ENCODE results near the gene SLC35F6.

SLC35F6 gene

GRCh38 chr2:26764078-26764887 is at the start of gene SLC35F6:
SLC35F6 (plus strand) TSS chr2:26764284; CDS start chr2:26764350, 66 bp downstream.
- peak; percentile 88 for DNase-seq

DNA sequence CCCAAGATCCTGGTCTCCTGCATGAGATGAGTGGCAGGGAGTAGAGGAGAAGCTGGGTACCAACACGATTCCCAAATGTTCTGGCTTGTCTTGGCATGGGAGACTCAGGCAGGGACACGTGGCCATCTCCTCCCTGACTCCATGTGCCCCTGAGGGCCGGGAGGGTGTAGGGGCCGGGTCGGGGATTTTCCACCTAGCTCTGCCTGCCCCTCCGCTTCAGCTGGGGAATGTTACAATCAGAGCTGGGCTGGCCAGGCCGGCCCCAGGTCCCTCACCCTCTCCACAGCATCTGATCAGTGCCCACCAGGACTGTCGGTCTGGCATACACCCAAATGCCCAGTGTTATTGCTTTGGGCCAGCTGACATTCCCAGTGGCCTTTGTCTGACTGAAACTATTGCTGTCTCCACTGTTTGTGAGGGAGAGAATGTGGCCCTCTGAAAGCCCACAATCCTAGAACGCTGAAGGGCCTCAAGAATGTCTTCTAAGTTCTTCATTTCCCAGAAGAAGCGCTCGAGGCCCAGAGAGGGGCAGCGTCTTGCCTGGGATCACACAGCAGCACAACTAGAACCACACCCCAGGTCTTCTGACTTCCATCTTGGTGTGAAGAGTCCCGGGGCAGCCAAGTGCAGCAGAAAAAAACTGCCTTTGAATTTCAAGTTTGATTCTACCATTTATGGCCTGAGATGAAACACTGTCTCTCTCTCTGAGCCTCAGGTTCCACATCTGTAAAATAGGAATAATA is 48.4 kb upstream of the SLC35F6 start:
- no peak for DNase-seq

DNA sequence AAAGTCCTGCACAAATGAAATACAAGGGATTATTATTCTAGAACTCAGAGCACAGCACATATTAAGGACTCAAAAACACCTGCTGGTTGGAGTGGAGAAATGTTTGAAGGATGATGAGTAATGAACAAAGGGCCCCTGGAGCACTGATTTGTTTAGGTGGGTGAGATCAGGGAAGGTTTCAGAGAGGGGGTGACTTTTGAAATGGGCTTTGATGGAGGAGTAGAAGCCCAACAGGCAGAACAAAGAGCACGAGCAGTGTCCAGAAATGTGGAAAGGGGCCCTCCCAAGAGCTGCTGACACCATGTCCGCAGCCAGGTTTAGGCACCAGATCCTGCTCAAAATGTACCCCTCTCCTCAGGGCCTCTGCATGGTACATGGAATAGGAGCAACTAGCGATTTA is 47.7 kb upstream of the SLC35F6 start:
- no peak for DNase-seq

DNA sequence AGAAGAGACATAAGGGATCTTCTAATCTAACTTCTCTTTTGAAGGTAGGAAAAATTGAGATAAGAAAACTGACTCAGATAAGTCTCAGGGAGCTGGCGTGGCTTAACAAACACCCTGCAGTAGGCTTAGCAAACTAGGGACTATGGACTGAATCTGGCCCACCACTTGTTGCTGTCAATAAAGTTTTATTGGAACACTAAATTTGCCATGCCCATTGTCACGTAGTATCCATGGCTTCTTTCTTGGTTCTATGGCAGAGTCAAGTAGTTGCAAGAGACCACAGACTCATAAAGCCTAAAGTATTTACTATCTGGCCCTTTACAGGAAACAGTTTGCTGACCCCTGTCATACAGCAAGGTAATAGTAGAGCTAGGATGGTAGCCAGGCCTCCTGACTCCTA is 47.3 kb upstream of the SLC35F6 start:
- no peak for DNase-seq

DNA sequence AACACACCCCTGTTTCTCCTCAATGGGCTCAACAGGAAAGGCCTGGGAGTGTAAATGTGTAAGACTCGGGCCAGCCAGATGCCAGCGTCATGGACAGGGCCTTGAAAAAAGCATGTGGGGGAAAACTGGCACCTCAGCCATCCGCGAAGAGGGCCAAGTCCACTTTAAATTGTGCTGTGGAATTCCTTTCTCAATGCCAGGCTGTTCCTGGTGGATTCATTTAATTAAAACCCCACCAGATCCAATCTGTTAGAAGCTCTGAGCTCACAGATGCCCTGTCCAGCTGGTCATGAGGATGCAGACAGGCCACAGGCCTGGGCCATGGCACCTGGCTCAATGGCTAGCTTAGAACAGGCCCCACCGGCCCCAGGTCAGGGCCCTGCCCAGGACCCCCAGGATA is 46.7 kb upstream of the SLC35F6 start:
- DNase-seq, result no peak

GRCh38 chr2:26718949-26719686 is 45.0 kb upstream of the SLC35F6 start:
- DNase-seq, result no peak

- no peak for DNase-seq
Observed at GRCh38 chr2:26720322-26721114, 43.6 kb upstream of the SLC35F6 start.

DNA sequence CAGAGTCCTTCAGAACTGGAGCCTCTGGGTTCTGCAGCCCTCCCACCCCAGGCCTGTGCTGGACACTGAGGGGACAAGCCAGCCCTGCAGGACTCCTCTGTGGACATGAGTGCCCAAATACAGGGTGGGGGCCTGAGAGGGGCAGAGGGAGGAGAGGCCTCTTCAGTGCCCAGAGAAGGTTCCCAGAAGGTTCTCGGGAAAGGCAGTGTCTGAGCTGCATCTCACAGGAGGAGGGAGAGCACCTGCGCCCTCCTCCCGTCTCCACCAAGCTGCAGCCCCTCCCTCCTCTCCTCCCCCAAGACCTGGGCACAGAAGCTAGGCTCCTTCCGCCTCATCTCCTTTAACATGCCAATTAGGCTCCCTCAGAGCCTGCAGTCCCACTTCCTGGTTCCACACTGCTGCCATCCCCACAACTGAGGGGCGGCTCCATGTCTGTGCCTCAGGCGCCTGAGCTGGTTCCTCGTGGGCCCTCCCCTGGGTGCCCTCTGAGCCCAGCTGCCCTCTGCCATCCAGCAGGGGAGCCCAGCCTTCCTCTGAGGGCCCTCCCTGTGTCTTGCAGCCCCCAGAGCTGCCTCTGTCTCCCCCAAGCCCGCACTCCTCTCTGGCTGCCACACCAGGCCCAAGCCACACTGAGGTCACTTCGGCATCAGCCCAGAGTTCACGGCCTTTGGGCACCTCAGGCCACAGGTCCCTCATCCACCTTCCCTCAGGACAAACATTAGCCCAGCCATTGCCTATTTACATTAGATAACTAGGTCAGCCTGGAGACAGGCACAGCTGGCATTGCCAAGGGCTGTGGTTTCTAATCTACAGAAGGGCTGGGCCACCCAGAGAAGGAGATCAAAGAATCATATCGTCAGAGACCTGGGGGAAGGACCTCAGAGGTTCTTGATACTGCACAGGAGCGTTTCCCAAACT is 42.7 kb upstream of the SLC35F6 start:
- DNase-seq, result no peak

DNA sequence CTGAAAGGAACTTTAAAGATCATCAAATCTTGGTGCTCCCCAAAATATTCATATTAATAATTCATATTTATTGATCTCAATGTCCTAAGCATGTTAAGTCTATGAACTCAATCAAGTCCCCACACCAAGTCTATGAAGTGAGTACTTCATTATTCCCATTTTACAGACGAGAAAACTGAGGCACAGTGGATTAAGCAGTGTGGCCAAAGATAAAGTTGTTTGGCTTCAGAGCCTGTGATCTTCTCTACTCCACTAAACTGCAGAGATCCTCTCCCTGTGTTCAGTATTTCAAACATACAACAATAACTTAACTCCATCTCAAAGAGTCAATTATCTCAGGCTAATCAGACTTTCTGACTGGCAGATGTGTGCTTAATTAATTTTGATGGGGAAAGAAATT is 41.8 kb upstream of the SLC35F6 start:
- no peak for DNase-seq

- DNase-seq, result no peak
Observed at GRCh38 chr2:26722911-26723310, 41.2 kb upstream of the SLC35F6 start.

DNA sequence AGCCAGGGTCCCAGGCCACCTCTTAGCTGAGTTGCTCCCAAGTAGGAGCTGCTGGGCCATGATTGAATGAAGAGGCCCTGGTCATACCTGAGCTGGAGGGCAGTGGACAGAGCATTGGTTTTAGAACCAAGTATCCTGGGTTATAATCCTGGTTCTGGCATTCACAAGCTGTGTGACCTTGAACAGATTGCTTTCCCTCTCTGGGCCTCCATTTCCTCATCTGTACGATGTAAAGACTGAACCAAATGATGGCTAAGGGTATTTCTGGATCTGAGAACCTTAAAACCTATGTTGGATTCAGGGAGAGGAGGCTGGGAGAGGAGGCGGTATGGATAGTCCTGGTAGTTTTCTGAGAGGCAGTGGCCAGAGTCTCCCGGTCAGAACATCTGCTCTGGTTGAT is 40.6 kb upstream of the SLC35F6 start:
- no peak for DNase-seq

GRCh38 chr2:26723991-26724750 is 39.9 kb upstream of the SLC35F6 start:
- no peak for DNase-seq

- DNase-seq, result no peak
Observed at GRCh38 chr2:26724784-26725520, 39.1 kb upstream of the SLC35F6 start.

- DNase-seq, result no peak
Observed at GRCh38 chr2:26725521-26725820, 38.6 kb upstream of the SLC35F6 start.

- DNase-seq, result no peak
Observed at GRCh38 chr2:26726228-26726627, 37.9 kb upstream of the SLC35F6 start.

GRCh38 chr2:26727641-26728561 is 36.2 kb upstream of the SLC35F6 start:
- no peak for DNase-seq

DNA sequence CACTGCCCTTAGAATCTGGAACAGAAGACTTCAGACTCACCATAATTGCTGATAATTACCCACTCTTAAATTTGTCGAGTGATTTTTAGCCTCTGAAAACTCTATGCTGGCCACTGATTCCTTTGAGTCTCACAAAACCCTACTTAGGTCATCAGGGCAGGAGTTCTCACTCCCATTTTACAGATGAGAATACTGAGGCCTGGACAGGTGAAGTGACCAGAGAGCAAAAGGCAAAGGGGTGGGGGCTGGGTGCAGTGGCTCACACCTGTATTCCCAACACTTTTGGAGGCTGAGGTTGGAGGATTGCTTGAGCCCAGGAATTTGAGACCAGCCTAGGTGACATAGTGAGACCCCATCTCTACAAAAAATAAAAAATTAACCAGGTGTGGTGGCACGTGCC is 34.8 kb upstream of the SLC35F6 start:
- DNase-seq, result no peak

- DNase-seq, result no peak
Observed at GRCh38 chr2:26730549-26731344, 33.3 kb upstream of the SLC35F6 start.
